ENCODE measurements around the gene ZNF787. TPM values are rescaled to one million over a fixed set of nuclear protein-coding genes. Genes with fewer than 3 reads are reported as not detected.

The ZNF787 gene
- total and polyA plus RNA-seq, 2 of the 13 experiments (the other 11 are each of a cell fraction or from before 2014, with no cell fraction given) = 15.1 to 42.8 TPM

DNA sequence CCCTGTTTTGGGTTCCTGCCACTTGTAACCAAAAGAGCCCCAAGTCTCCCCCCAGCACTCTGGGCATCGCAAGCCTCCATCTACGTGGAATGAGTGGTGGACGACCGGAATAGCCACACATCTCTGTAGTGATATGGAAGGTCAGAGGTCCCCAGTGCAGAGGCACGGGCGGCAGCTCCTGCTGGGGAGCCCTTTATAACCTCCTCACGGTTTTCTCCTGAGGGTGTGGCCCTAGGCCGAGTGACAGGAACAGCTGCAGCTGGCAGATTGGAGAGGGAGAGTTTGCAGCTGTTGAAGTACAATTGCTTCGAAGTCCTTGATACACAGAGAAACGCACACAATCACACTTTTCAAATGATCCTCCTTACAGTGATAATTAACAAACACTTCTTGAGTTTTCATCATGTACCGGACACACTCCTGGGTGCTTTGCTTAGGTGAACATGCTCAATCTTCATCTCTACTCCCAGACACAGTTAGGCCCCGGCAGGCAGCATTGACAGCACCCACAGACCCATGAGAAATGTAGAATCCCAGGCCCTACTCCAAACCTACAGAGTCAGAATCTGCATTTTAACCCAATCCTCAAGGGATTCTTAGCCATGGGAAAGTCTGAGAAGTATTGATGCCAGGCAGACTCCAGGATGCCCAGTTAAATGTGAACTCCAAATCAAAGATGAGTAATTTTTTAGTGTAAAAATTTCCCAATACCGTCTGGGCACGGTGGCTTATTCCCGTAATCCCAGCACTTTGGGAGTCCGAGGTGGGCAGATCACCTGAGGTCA is 4.9 kb upstream of the ZNF787 start:
- no peaks in the 10 kb centered on the region for H3K79me2 ChIP-seq (ENCODE audit: insufficient read depth, low read length)
- ATAC-seq (no peak), DNase-seq (ENCODE audit: low spot score) (no peak), FAIRE-seq (no peak)
- BruUV-seq (replicated peaks) = no TSS peak
- H3K9me3 ChIP-seq (ENCODE audit: low read length) = no peaks in the 10 kb centered on the region
- no peaks in the 10 kb centered on the region for H4K20me1 ChIP-seq (ENCODE audit: insufficient read depth, low read length)
- intact Hi-C loops (cut with micrococcal nuclease; ENCODE audit: unreplicated experiment) (no loop called here), in situ Hi-C loops (cut with HindIII; ENCODE audit: extremely low pct_ligation_motif_present, low pct_unique_long_range_greater_than_20kb) (no loop called here)
- H3K27ac ChIP-seq (ENCODE audit: extremely low read length, insufficient read depth, low read length) = no peak overlapping the region
- peak overlapping the region in 2 of 3 experiments; percentile 19 to 50; a peak in 4 of 6 replicates for H3K4me3 ChIP-seq (replicated peaks in 1 of 3; ENCODE audit: insufficient read depth in 1 of 3, low read depth in 2 of 3, low read length in 3 of 3)
- H2AFZ ChIP-seq (ENCODE audit: low read length) = peak overlapping the region; percentile 48
- CTCF ChIA-PET (ENCODE audit: low intra/inter-chr PET ratio, low total read pairs) = no interaction called here
- H3K4me2 ChIP-seq (ENCODE audit: low read depth, low read length) = peak overlapping the region; percentile 66
- 23% methylated on average over 15 of the region's 16 CpGs for WGBS (ENCODE audit: low lambda C conversion rate)
- peaks cover 39% of the 10 kb centered on the region for H3K4me1 ChIP-seq (ENCODE audit: insufficient read depth, low read length)
- POLR2A ChIA-PET = interaction anchor here (1.3 to 2.1 kb wide), 4 partner anchors 11 to 17 kb away, joined by 3 to 9 read pairs (median 7); partner anchors contain the start of gene ZNF444
- peak overlapping the region; percentile 35 for H3K9ac ChIP-seq (ENCODE audit: insufficient read depth, low read depth, low read length)
- H3K27me3 ChIP-seq (ENCODE audit: control insufficient read depth in 1 of 2, insufficient read depth in 2 of 2, low read length in 2 of 2) = no peaks in the 10 kb centered on the region
- H3K36me3 ChIP-seq (replicated peaks in 1 of 2; ENCODE audit: control insufficient read depth in 1 of 2, insufficient read depth in 2 of 2, low read length in 2 of 2) = no peaks in the 10 kb centered on the region
- no peak for TF ChIP-seq ZNF557 (CRISPR knock-in tag; IDR thresholded peaks at IDR 0.05)
- peak; percentile 39; the same call in 1 of the 2 replicates for TF ChIP-seq HDAC1 (CRISPR knock-in tag; IDR thresholded peaks at IDR 0.05)
- TF ChIP-seq, protein P1, sequence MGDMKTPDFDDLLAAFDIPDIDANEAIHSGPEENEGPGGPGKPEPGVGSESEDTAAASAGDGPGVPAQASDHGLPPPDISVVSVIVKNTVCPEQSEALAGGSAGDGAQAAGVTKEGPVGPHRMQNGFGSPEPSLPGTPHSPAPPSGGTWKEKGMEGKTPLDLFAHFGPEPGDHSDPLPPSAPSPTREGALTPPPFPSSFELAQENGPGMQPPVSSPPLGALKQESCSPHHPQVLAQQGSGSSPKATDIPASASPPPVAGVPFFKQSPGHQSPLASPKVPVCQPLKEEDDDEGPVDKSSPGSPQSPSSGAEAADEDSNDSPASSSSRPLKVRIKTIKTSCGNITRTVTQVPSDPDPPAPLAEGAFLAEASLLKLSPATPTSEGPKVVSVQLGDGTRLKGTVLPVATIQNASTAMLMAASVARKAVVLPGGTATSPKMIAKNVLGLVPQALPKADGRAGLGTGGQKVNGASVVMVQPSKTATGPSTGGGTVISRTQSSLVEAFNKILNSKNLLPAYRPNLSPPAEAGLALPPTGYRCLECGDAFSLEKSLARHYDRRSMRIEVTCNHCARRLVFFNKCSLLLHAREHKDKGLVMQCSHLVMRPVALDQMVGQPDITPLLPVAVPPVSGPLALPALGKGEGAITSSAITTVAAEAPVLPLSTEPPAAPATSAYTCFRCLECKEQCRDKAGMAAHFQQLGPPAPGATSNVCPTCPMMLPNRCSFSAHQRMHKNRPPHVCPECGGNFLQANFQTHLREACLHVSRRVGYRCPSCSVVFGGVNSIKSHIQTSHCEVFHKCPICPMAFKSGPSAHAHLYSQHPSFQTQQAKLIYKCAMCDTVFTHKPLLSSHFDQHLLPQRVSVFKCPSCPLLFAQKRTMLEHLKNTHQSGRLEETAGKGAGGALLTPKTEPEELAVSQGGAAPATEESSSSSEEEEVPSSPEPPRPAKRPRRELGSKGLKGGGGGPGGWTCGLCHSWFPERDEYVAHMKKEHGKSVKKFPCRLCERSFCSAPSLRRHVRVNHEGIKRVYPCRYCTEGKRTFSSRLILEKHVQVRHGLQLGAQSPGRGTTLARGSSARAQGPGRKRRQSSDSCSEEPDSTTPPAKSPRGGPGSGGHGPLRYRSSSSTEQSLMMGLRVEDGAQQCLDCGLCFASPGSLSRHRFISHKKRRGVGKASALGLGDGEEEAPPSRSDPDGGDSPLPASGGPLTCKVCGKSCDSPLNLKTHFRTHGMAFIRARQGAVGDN (CRISPR knock-in tag; IDR thresholded peaks at IDR 0.05) = peak; percentile 24; the same call in 1 of the 2 replicates
- TF ChIP-seq NR2F6 (IDR thresholded peaks at IDR 0.05) = peak; percentile 34; the same call in 1 of the 2 replicates
- 0 out of 2 replicates have a peak, but pooled peaks have one; percentile 29 for TF ChIP-seq NR2F6 (CRISPR knock-in tag; IDR thresholded peaks at IDR 0.05)

All from HepG2 (cell line).